T-helper 2 cell treated with Interferon-gamma antibody and Interleukin-4, amounts not matched to agents 5 μg/mL and 100 μg/mL, for 36 hours (primary cell): ENCODE data around the gene TNFAIP3.

Experiments used
- DNase-seq: peaks from one replicate; pipeline ENCODE4 v3.0.0; 2021; ENCODE audit warnings: low spot score
- H3K27ac Mint-ChIP-seq: one replicate; pipeline ENCODE4 v1.8.0; 2021; ENCODE audit warnings: mild to moderate bottlenecking, mixed read lengths
- H3K27me3 Mint-ChIP-seq: one replicate; pipeline ENCODE4 v1.8.0; 2021; ENCODE audit warnings: low read depth, mixed read lengths
- H3K36me3 Mint-ChIP-seq: one replicate; pipeline ENCODE4 v1.8.0; 2021; ENCODE audit warnings: low read depth, mixed read lengths
- H3K4me1 Mint-ChIP-seq: one replicate; pipeline ENCODE4 v1.8.0; 2021; ENCODE audit warnings: low read depth, mixed read lengths
- H3K4me3 Mint-ChIP-seq: one replicate; pipeline ENCODE4 v1.8.0; 2022; ENCODE audit warnings: mild to moderate bottlenecking, moderate library complexity, mixed read lengths
- H3K9me3 Mint-ChIP-seq: one replicate; pipeline ENCODE4 v1.8.0; 2021; ENCODE audit warnings: mixed read lengths

The TNFAIP3 gene

DNA sequence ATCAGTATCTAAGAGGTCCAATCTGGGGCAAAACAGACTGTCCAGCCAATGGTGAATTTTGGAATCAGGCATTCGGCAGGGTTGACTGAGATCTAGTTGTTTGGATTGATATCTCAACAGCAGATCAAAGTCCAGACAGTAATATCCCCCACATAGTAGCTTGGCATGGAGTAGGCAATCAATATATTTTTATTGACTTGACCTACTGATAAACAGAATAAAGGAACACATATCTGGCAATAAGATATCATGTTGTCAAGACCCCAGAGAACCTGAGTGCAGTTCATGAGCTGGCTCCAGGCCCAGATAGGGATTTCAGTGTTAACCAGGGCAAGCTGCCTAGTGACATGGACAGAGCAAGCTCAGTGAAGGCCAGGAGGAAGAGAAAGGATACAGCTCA lies 34.4 kb downstream of the TNFAIP3 start:
- H3K4me1 Mint-ChIP-seq: peaks cover 34% of the 10 kb centered on the region
- no peak for DNase-seq
- H3K27me3 Mint-ChIP-seq: no peaks in the 10 kb centered on the region
- H3K36me3 Mint-ChIP-seq: peaks cover 4% of the 10 kb centered on the region
- H3K9me3 Mint-ChIP-seq: no peaks in the 10 kb centered on the region
- no peak overlapping the region for H3K4me3 Mint-ChIP-seq
- H3K27ac Mint-ChIP-seq: no peak overlapping the region

GRCh38 chr6:137902699-137903098 lies 35.6 kb downstream of the TNFAIP3 start:
- H3K4me1 Mint-ChIP-seq: peaks cover 42% of the 10 kb centered on the region
- peaks cover 4% of the 10 kb centered on the region for H3K36me3 Mint-ChIP-seq
- H3K27ac Mint-ChIP-seq: no peak overlapping the region

DNA sequence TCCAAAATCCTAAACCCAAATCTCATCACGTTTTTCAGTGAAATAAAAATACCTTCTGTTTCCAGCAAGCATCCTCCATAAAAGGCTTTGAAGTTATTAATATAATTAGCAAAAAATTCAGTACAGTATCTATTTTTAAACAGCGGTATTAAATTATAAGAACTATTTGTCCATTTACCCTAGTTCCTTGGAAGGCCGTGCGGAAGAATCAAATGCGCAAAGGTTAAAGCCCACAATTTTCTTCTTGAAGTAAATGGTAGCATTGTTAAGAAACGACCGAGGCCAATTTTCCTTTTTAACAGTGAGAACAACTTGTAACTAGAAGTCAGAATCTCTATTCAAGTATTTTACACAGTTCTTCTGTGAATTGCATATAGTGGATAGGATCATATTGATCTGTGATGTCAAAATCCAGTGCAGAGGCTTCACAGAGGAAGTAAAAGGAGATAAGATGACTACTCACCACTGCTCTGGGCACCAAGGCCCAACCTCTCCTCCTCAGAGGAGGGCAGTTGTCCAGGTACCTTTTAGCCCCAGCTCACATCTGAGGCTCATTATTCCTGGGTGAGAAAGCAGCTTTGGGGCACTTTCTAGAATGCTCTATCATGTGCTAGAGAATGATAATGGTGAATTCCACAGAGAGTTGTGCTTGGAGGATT lies 36.3 kb downstream of the TNFAIP3 start:
- peaks cover 4% of the 10 kb centered on the region for H3K36me3 Mint-ChIP-seq
- no peak for DNase-seq
- no peaks in the 10 kb centered on the region for H3K9me3 Mint-ChIP-seq
- no peaks in the 10 kb centered on the region for H3K27me3 Mint-ChIP-seq
- H3K4me1 Mint-ChIP-seq: peaks cover 45% of the 10 kb centered on the region
- peak overlapping the region; percentile 94 for H3K27ac Mint-ChIP-seq
- H3K4me3 Mint-ChIP-seq: peak overlapping the region; percentile 76

More at GRCh38 chr6:137902699-137903098, 35.6 kb downstream of the TNFAIP3 start:
- Mint-ChIP-seq H3K4me3 (no peak overlapping the region), H3K9me3 (no peaks in the 10 kb centered on the region), H3K27me3 (no peaks in the 10 kb centered on the region)
- no peak for DNase-seq

DNA sequence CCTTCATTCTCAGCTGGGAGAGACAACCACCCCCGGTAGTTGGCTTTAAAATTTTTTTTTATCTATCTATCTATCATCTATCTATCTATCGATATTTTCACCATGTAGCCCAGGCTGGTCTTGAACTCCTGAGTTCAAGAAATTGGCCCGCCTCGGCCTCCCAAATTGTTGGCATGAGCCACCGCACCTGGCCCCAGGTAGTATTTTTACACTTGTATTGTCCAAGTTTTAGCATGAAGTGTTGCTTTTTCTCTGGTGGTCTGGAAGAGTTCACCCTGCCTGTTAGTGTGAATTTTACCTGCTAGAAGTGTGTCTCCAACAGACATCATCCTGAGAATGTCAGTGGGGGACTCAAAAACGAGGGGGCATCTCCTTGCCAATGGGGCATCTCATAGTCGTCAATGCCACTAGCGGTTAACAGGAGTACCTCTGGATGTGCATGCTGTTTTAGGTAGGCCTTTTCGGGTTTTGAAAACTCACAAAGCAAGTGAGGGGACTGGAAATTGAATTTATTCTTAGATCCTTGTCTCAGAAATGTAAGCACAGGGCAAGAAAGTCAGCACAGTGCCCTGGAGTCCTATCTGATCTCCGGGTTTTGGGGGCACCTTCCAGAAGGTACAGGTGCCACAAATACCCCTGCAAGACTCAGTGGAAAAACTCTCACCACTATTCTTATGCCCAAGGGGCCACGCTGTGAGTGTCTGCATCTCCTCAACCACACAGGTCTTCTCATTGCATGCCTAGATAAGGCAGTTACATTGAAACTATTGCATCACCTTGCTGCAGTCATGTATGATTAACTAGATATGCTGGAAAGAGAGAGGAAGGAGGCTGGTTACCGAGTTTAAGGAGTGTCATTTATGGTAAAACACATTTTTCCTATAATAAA lies 37.1 kb downstream of the TNFAIP3 start:
- Mint-ChIP-seq H3K4me3 (peak overlapping the region; percentile 76), H3K4me1 (peaks cover 53% of the 10 kb centered on the region), H3K9me3 (no peaks in the 10 kb centered on the region), H3K27ac (peak overlapping the region; percentile 94), H3K36me3 (peaks cover 4% of the 10 kb centered on the region), H3K27me3 (no peaks in the 10 kb centered on the region)
- DNase-seq: peak; percentile 73

GRCh38 chr6:137904822-137905617 lies 38.0 kb downstream of the TNFAIP3 start:
- no peaks in the 10 kb centered on the region for H3K27me3 Mint-ChIP-seq
- H3K36me3 Mint-ChIP-seq: peaks cover 4% of the 10 kb centered on the region
- no peaks in the 10 kb centered on the region for H3K9me3 Mint-ChIP-seq
- H3K4me3 Mint-ChIP-seq: peak overlapping the region; percentile 76
- H3K4me1 Mint-ChIP-seq: peaks cover 61% of the 10 kb centered on the region
- H3K27ac Mint-ChIP-seq: peak overlapping the region; percentile 94
- peak; percentile 82 for DNase-seq

DNA sequence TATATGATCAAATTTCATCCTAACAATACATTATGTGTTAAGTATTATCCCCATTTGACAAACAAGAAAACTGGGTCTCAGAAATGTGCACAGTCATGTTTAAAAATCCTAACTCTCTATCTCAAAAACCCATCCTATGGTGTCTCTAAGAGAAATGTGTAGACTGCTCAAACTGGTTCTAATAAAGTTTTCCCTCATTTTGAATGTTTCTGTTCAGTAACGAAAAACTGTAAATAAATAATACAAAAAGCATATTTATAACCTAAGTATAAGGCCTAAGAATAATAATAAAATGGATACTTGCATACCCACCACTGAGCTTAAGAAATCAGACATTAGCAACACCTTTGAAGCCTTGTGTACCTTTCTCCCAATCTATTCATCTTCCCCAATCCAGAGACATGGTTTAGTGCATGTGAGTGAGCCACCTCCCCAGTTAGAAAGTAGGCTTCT lies 39.0 kb downstream of the TNFAIP3 start:
- Mint-ChIP-seq H3K27ac (peak overlapping the region; percentile 74), H3K36me3 (peaks cover 4% of the 10 kb centered on the region), H3K27me3 (no peaks in the 10 kb centered on the region), H3K4me3 (peak overlapping the region; percentile 44), H3K9me3 (no peaks in the 10 kb centered on the region), H3K4me1 (peaks cover 65% of the 10 kb centered on the region)
- DNase-seq: no peak

DNA sequence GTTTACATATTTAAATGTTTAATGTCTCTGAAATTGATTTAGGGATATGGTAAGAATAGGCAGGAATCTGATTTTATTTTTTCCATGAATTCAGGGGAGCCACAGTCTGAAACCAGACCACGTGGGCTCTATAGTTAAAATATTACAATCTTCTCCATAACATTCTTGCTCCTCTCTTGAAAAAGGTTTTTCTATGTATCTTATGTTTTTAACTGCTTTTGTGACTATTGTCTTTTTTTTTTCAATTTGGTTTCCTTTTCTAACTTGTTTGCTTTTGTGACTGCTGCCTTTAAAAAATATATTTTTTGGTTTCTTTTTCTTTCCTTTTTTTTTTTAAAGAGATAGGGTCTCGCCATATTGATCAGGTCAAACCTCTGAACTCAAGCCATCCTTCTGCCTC lies 40.1 kb downstream of the TNFAIP3 start:
- no peaks in the 10 kb centered on the region for H3K9me3 Mint-ChIP-seq
- no peak for DNase-seq
- H3K4me3 Mint-ChIP-seq: peak overlapping the region; percentile 56
- H3K27me3 Mint-ChIP-seq: no peaks in the 10 kb centered on the region
- peak overlapping the region; percentile 75 for H3K27ac Mint-ChIP-seq
- no peaks in the 10 kb centered on the region for H3K36me3 Mint-ChIP-seq
- peaks cover 71% of the 10 kb centered on the region for H3K4me1 Mint-ChIP-seq

- H3K36me3 Mint-ChIP-seq: no peaks in the 10 kb centered on the region
- H3K4me3 Mint-ChIP-seq: peak overlapping the region; percentile 47
- peaks cover 10% of the 10 kb centered on the region for H3K9me3 Mint-ChIP-seq
- H3K4me1 Mint-ChIP-seq: peaks cover 53% of the 10 kb centered on the region
- DNase-seq: no peak
- H3K27me3 Mint-ChIP-seq: no peaks in the 10 kb centered on the region
- H3K27ac Mint-ChIP-seq: peak overlapping the region; percentile 66
These were observed 42.5 kb downstream of the TNFAIP3 start for GRCh38 chr6:137909533-137909932.

- Mint-ChIP-seq H3K27ac (no peak overlapping the region), H3K27me3 (no peaks in the 10 kb centered on the region), H3K4me1 (peaks cover 46% of the 10 kb centered on the region), H3K36me3 (no peaks in the 10 kb centered on the region), H3K9me3 (peaks cover 15% of the 10 kb centered on the region), H3K4me3 (no peak overlapping the region)
- no peak for DNase-seq
These were observed 43.4 kb downstream of the TNFAIP3 start for GRCh38 chr6:137910424-137910834.

DNA sequence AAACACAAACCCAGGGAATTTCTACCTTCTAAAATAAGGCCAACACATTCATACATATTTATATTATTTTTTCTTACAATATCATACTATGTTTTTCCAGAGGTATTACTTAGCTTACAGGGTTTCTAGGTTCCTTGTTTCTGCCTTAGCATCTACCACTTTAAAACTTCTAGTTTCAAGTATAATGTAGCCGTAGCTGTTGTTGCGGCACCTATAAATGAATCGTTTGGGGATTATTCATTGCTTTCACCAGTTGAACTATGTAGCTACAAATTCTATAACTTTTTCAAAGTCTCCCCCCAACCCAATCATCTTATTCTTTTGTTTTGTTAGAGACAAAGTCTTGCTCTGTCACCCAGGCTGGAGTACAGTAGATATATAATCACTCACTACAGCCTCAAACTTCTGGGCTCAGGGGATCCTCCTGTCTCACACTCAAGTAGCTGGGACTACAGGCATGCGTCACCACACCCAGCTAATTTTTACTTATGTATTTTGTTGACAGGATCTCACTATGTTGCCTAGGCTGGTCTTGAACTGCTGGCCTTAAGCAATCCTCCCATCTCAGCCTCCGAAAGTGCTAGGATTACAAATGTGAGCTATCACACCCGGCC lies 43.9 kb downstream of the TNFAIP3 start:
- H3K4me1 Mint-ChIP-seq: peaks cover 42% of the 10 kb centered on the region
- no peaks in the 10 kb centered on the region for H3K36me3 Mint-ChIP-seq
- H3K27ac Mint-ChIP-seq: no peak overlapping the region
- no peaks in the 10 kb centered on the region for H3K27me3 Mint-ChIP-seq
- peaks cover 15% of the 10 kb centered on the region for H3K9me3 Mint-ChIP-seq
- no peak for DNase-seq
- no peak overlapping the region for H3K4me3 Mint-ChIP-seq

DNA sequence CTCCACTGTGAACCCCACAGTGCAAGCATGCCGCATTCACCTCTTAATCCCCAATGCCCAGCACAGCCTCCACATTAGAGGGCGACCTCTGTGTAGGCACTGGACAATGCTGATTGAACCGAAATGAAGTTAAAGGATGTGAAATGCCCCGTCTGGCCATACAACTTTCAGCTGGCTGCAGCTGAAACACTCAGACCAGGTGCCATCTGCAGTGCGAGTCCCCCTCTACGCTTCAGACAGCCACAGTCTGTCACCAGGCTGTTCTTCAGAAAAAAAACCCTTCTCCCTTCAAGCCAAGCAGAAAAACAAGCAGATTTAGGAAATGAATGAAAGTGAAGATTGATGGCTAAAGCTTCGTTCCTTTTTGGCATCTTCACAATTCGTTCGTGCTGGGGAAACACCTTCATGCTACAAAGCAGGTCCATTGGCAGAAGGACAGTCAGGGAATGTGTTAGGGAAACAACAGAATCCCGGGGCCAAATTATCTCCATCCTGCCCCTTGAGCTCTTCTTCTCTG lies 44.7 kb downstream of the TNFAIP3 start:
- Mint-ChIP-seq H3K4me3 (no peak overlapping the region), H3K4me1 (peaks cover 35% of the 10 kb centered on the region), H3K27me3 (no peaks in the 10 kb centered on the region), H3K27ac (no peak overlapping the region), H3K36me3 (no peaks in the 10 kb centered on the region), H3K9me3 (peaks cover 15% of the 10 kb centered on the region)
- no peak for DNase-seq

GRCh38 chr6:137912813-137913212 lies 45.8 kb downstream of the TNFAIP3 start:
- H3K27ac Mint-ChIP-seq: no peak overlapping the region
- DNase-seq: no peak

DNA sequence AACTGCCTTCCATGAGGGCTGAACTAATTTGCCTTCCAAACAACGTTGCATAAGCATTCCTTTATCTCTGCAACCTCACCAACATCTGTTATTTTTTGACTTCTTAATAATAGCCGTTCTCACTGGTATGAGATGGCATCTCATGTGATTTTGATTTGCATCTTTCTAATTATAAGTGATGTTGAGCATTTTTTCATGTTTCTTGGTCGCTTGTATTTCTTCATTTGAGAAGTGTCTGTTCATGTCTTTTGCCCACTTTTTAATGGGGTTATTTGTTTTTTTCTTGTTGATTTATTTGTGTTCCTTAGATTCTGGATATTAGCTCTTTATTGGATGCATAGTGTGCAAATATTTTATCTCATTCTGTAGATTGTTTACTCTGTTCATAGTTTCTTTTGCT lies 46.4 kb downstream of the TNFAIP3 start:
- Mint-ChIP-seq H3K27me3 (no peaks in the 10 kb centered on the region), H3K27ac (no peak overlapping the region), H3K9me3 (peaks cover 15% of the 10 kb centered on the region), H3K4me1 (peaks cover 28% of the 10 kb centered on the region), H3K4me3 (no peak overlapping the region), H3K36me3 (no peaks in the 10 kb centered on the region)
- no peak for DNase-seq

More at GRCh38 chr6:137912813-137913212, 45.8 kb downstream of the TNFAIP3 start:
- Mint-ChIP-seq H3K36me3 (no peaks in the 10 kb centered on the region), H3K4me3 (no peak overlapping the region), H3K27me3 (no peaks in the 10 kb centered on the region), H3K4me1 (peaks cover 29% of the 10 kb centered on the region), H3K9me3 (peaks cover 15% of the 10 kb centered on the region)
